Neural cell (in vitro differentiated cells): Measurements from ENCODE around the gene GFRA4. TPM values are rescaled to one million over a fixed set of nuclear protein-coding genes. Genes with fewer than 3 reads are reported as not detected.

Source experiments
- H2AFZ ChIP-seq: fragments of 200-600, 300-800 bp; sonication (generic), shearing (Covaris generic); 2 replicates; pipeline ENCODE4 v1.6.0; 2014; ENCODE audit warnings: low read depth, mild to moderate bottlenecking, antibody characterized with exemption, low read length, moderate library complexity
- H3F3A ChIP-seq: fragments of 200-600 bp; shearing (Covaris generic); 2 replicates; pipeline ENCODE4 v1.6.1; 2016; ENCODE audit warnings: mild to moderate bottlenecking, moderate library complexity, mixed read lengths, antibody characterized with exemption, low read length; ENCODE audit not compliant: insufficient read depth, poor library complexity, severe bottlenecking
- H3K27ac ChIP-seq: fragments of 200-600, 300-800 bp; sonication (generic), shearing (Covaris generic); 2 replicates; pipeline ENCODE4 v1.5.1; 2014; ENCODE audit warnings: mild to moderate bottlenecking, low read length, moderate library complexity
- H3K27me3 ChIP-seq: fragments of 300-800, 200-600 bp; sonication (generic), shearing (Covaris generic); 2 replicates; pipeline ENCODE4 v1.6.0; 2014; ENCODE audit warnings: mild to moderate bottlenecking, low read depth, low read length, moderate library complexity; ENCODE audit not compliant: insufficient read depth
- H3K36me3 ChIP-seq: fragments of 300-800, 200-600 bp; sonication (generic), shearing (Covaris generic); 2 replicates; pipeline ENCODE4 v1.5.1; 2014; ENCODE audit warnings: mild to moderate bottlenecking, antibody characterized with exemption, low read length, moderate library complexity; ENCODE audit not compliant: insufficient read depth
- H3K4me2 ChIP-seq: fragments of 300-800, 200-600 bp; sonication (generic), shearing (Covaris generic); 2 replicates; pipeline ENCODE4 v1.6.0; 2014; ENCODE audit warnings: mild to moderate bottlenecking, low read length
- H3K4me3 ChIP-seq: fragments of 300-800, 200-600 bp; sonication (generic), shearing (Covaris generic); 2 replicates; pipeline ENCODE4 v1.5.1; 2014; ENCODE audit warnings: mild to moderate bottlenecking, low read length, moderate library complexity
- H3K79me2 ChIP-seq: fragments of 200-600 bp; shearing (Covaris generic); replicated peaks from 2 replicates; pipeline ENCODE4 v1.6.0; 2014; ENCODE audit warnings: mild to moderate bottlenecking, low read length, moderate library complexity; ENCODE audit not compliant: insufficient read depth
- H3K9ac ChIP-seq: fragments of 300-800, 200-600 bp; sonication (generic), shearing (Covaris generic); 2 replicates; pipeline ENCODE4 v1.6.1; 2016; ENCODE audit warnings: mild to moderate bottlenecking, low read length, mixed read lengths
- H3K9me2 ChIP-seq: fragments of 200-600 bp; shearing (Covaris generic); 2 replicates; pipeline ENCODE4 v1.6.1; 2016; ENCODE audit warnings: mild to moderate bottlenecking, low read length, mixed read lengths; ENCODE audit not compliant: insufficient read depth
- H3K9me3 ChIP-seq: fragments of 200-600, 300-800 bp; sonication (generic), shearing (Covaris generic); 2 replicates; pipeline ENCODE4 v1.6.1; 2016; ENCODE audit warnings: mild to moderate bottlenecking, mixed run types, low read length, moderate library complexity, mixed read lengths
- H4K20me1 ChIP-seq: fragments of 200-600 bp; shearing (Covaris generic); 2 replicates; pipeline ENCODE4 v1.6.1; 2016; ENCODE audit warnings: mild to moderate bottlenecking, mixed run types; ENCODE audit not compliant: insufficient read depth
- EP300 ChIP-seq: fragments of 450-650 bp; conservative IDR thresholded peaks from 2 replicates; pipeline ENCODE4 v1.6.1; 2014; ENCODE audit warnings: antibody characterized with exemption, mild to moderate bottlenecking, moderate library complexity; ENCODE audit not compliant: poor library complexity, severe bottlenecking
- EZH2 ChIP-seq: fragments of 200-600, 300-800 bp; shearing (Covaris generic), sonication (generic); IDR thresholded peaks from 2 replicates; pipeline ENCODE4 v1.6.1; 2014; ENCODE audit warnings: antibody characterized with exemption, low read length, borderline replicate concordance, mild to moderate bottlenecking; ENCODE audit not compliant: insufficient read depth, poor library complexity, severe bottlenecking
- MXI1 ChIP-seq: fragments of 450-650 bp; conservative IDR thresholded peaks from 2 replicates; pipeline ENCODE4 v1.6.1; 2014; ENCODE audit warnings: antibody characterized with exemption, mild to moderate bottlenecking; ENCODE audit not compliant: poor library complexity, severe bottlenecking
- POLR2AphosphoS5 ChIP-seq: IDR thresholded peaks from 2 replicates; pipeline ENCODE4 v1.6.1; 2012
- RAD21 ChIP-seq: fragments of 450-650 bp; conservative IDR thresholded peaks from 2 replicates; pipeline ENCODE4 v1.6.1; 2014; ENCODE audit warnings: antibody characterized with exemption, mild to moderate bottlenecking, moderate library complexity
- SMC3 ChIP-seq: fragments of 450-650 bp; conservative IDR thresholded peaks from 2 replicates; pipeline ENCODE4 v1.6.1; 2014; ENCODE audit warnings: antibody characterized with exemption, mild to moderate bottlenecking, moderate library complexity; ENCODE audit not compliant: poor library complexity
- TAF1 ChIP-seq: IDR thresholded peaks from 2 replicates; pipeline ENCODE4 v1.6.1; 2012; ENCODE audit warnings: low read depth
- polyA plus RNA-seq: library from polyadenylated mRNA; depleted of rRNA; stranded (reverse); fragments of >200 nt; gene quantifications from 2 replicates; pipeline ENCODE4 v1.2.3, GENCODE V29; 2014
- TF ChIP-seq, protein P1 (sequence below): IDR thresholded peaks from 2 replicates; pipeline ENCODE4 v1.6.1; 2012; ENCODE audit warnings: borderline replicate concordance
- TF ChIP-seq, protein P2 (sequence below): fragments of 450-650 bp; IDR thresholded peaks from 2 replicates; pipeline ENCODE4 v1.5.1; 2014; ENCODE audit warnings: antibody characterized with exemption, mild to moderate bottlenecking, moderate library complexity; ENCODE audit not compliant: poor library complexity, severe bottlenecking

Gene GFRA4
- polyA plus RNA-seq, 1 donor from 2014 or later: not detected

GRCh38 chr20:3646067-3646440, 17.1 kb downstream of the GFRA4 start:
- no peak for TF ChIP-seq POLR2AphosphoS5
- TF ChIP-seq SMC3: no peak
- TF ChIP-seq, protein P1, sequence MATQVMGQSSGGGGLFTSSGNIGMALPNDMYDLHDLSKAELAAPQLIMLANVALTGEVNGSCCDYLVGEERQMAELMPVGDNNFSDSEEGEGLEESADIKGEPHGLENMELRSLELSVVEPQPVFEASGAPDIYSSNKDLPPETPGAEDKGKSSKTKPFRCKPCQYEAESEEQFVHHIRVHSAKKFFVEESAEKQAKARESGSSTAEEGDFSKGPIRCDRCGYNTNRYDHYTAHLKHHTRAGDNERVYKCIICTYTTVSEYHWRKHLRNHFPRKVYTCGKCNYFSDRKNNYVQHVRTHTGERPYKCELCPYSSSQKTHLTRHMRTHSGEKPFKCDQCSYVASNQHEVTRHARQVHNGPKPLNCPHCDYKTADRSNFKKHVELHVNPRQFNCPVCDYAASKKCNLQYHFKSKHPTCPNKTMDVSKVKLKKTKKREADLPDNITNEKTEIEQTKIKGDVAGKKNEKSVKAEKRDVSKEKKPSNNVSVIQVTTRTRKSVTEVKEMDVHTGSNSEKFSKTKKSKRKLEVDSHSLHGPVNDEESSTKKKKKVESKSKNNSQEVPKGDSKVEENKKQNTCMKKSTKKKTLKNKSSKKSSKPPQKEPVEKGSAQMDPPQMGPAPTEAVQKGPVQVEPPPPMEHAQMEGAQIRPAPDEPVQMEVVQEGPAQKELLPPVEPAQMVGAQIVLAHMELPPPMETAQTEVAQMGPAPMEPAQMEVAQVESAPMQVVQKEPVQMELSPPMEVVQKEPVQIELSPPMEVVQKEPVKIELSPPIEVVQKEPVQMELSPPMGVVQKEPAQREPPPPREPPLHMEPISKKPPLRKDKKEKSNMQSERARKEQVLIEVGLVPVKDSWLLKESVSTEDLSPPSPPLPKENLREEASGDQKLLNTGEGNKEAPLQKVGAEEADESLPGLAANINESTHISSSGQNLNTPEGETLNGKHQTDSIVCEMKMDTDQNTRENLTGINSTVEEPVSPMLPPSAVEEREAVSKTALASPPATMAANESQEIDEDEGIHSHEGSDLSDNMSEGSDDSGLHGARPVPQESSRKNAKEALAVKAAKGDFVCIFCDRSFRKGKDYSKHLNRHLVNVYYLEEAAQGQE: no peak
- TF ChIP-seq EP300: no peak
- TF ChIP-seq RAD21: no peak
- TF ChIP-seq MXI1: no peak
- TF ChIP-seq, protein P2, sequence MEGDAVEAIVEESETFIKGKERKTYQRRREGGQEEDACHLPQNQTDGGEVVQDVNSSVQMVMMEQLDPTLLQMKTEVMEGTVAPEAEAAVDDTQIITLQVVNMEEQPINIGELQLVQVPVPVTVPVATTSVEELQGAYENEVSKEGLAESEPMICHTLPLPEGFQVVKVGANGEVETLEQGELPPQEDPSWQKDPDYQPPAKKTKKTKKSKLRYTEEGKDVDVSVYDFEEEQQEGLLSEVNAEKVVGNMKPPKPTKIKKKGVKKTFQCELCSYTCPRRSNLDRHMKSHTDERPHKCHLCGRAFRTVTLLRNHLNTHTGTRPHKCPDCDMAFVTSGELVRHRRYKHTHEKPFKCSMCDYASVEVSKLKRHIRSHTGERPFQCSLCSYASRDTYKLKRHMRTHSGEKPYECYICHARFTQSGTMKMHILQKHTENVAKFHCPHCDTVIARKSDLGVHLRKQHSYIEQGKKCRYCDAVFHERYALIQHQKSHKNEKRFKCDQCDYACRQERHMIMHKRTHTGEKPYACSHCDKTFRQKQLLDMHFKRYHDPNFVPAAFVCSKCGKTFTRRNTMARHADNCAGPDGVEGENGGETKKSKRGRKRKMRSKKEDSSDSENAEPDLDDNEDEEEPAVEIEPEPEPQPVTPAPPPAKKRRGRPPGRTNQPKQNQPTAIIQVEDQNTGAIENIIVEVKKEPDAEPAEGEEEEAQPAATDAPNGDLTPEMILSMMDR: no peak
- no peak for TF ChIP-seq EZH2
- TF ChIP-seq TAF1: no peak
- no peak overlapping the region for H3K9ac ChIP-seq
- H3K27me3 ChIP-seq: no peaks in the 10 kb centered on the region
- H3K36me3 ChIP-seq: peaks cover 12% of the 10 kb centered on the region
- no peaks in the 10 kb centered on the region for H4K20me1 ChIP-seq
- H3K9me3 ChIP-seq: no peaks in the 10 kb centered on the region
- H3K27ac ChIP-seq: no peak overlapping the region
- H3K4me2 ChIP-seq: no peak overlapping the region
- H3F3A ChIP-seq: no peaks in the 10 kb centered on the region
- H3K79me2 ChIP-seq: no peaks in the 10 kb centered on the region
- no peak overlapping the region for H3K4me3 ChIP-seq
- no peak overlapping the region for H2AFZ ChIP-seq
- no peaks in the 10 kb centered on the region for H3K9me2 ChIP-seq

- no peak overlapping the region for H3K27ac ChIP-seq
- TF ChIP-seq, protein P1: no peak
- TF ChIP-seq RAD21: no peak
- TF ChIP-seq, protein P2: no peak
- TF ChIP-seq EP300: no peak
- TF ChIP-seq SMC3: no peak
- no peak for TF ChIP-seq TAF1
- no peak for TF ChIP-seq POLR2AphosphoS5
- no peak for TF ChIP-seq MXI1
- TF ChIP-seq EZH2: no peak
- no peak overlapping the region for H3K9ac ChIP-seq
- H3K27me3 ChIP-seq: no peaks in the 10 kb centered on the region
- peaks cover 5% of the 10 kb centered on the region for H3K9me3 ChIP-seq
- no peak overlapping the region for H3K4me2 ChIP-seq
- no peaks in the 10 kb centered on the region for H3K9me2 ChIP-seq
- no peak overlapping the region for H3K4me3 ChIP-seq
- no peaks in the 10 kb centered on the region for H4K20me1 ChIP-seq
- no peaks in the 10 kb centered on the region for H3K79me2 ChIP-seq
- H3K36me3 ChIP-seq: peaks cover 17% of the 10 kb centered on the region
- no peaks in the 10 kb centered on the region for H3F3A ChIP-seq
- H2AFZ ChIP-seq: no peak overlapping the region
Observed at GRCh38 chr20:3645309-3646066, 17.7 kb downstream of the GFRA4 start.
